PFSK-1 (cell line): Measurements from ENCODE around the gene COX8C.

ENCODE experiments used
- POLR2AphosphoS5 ChIP-seq: IDR thresholded peaks from 2 replicates; pipeline ENCODE4 v1.6.1; 2012; ENCODE audit warnings: low read depth, mild to moderate bottlenecking, control low read depth, low read length, moderate library complexity
- REST ChIP-seq, 2 experiments: IDR thresholded peaks; 2 replicates each; pipeline versions ENCODE4 v1.6.1 to v1.8.0; 2011 to 2012; ENCODE audit warnings: low read depth in 2 of 2, low read length in 2 of 2, control low read depth in 1 of 2, inconsistent platforms in 1 of 2, mild to moderate bottlenecking in 1 of 2, moderate library complexity in 1 of 2; ENCODE audit not compliant: insufficient read depth in 1 of 2
- SIN3A ChIP-seq: IDR thresholded peaks from 2 replicates; pipeline ENCODE4 v1.6.1; 2012; ENCODE audit warnings: mild to moderate bottlenecking, low read length, moderate library complexity, borderline replicate concordance; ENCODE audit not compliant: insufficient read depth

DNA sequence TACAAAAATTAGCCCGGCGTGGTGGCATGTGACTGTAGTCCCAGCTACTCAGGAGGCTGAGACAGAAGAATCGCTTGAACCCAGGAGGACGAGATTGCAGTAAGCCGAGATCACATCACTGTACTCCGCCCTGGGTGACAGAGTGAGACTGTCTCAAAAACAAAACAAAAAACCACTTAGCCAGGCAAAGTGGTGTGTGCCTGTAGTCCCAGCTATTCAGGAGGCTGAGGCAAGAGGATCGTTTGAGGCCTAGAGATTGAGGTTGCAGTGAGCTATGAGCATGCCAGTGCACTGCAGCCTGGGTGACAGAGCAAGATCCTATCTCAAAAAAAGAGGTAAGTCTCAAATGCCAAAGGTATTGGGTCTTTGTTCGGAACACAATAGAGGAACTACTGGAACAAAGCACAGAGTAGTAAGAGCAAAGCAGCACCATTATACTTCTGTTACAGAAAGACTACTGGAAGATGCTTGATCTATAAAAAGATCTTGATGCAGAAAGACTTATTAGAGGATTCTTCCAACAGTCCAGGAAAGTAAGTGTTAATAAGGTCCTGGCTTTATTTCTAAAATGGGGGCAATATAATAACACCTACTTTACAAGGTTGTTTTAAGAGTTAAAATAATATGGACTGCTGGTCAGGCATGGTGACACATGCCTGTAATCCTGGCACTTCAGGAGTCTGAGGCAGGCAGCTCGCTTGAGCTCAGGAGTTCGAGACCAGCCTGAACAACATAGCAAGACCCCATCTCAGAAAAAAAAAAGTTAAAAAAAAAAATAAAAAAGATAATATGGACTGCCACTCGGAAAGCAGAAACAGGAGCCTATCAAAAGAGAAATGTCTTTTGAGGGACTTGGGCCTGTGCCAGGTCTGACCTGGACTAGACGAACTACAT, 44.0 kb upstream of the COX8C start:
- TF ChIP-seq POLR2AphosphoS5, result no peak
- TF ChIP-seq REST (IDR thresholded peaks at IDR 0.05; ENCODE audit: insufficient read depth in 1 of 2, low read depth in 2 of 2, low read length in 2 of 2), result no peak
- TF ChIP-seq SIN3A, result no peak
